Measurements from ENCODE around the gene ENGASE.

ENGASE gene

GRCh38 chr17:79131274-79131635 lies 56.6 kb downstream of the ENGASE start:
- H3K9me3 ChIP-seq (ENCODE audit: control insufficient read depth, low read length) = no peaks in the 10 kb centered on the region
- H2AFZ ChIP-seq = no peak overlapping the region
- H3K79me2 ChIP-seq = no peaks in the 10 kb centered on the region
- H3K4me1 ChIP-seq = peaks cover 17% of the 10 kb centered on the region
- no peak overlapping the region for H3K9ac ChIP-seq
- H3K4me2 ChIP-seq (ENCODE audit: low read length) = no peak overlapping the region
- TF ChIP-seq CTCF (IDR thresholded peaks at IDR 0.05) = no peak
- no peaks in the 10 kb centered on the region for H3K27me3 ChIP-seq (ENCODE audit: control insufficient read depth, insufficient read depth, low read length)
- H3K27ac ChIP-seq = no peak overlapping the region
- H3K36me3 ChIP-seq (ENCODE audit: control insufficient read depth, insufficient read depth, low read length) = no peaks in the 10 kb centered on the region
- no peak overlapping the region for H3K4me3 ChIP-seq (ENCODE audit: low read depth, low read length)

- H3K27ac ChIP-seq = no peak overlapping the region
- no peaks in the 10 kb centered on the region for H3K36me3 ChIP-seq (ENCODE audit: control insufficient read depth, insufficient read depth, low read length)
- H3K4me2 ChIP-seq (ENCODE audit: low read length) = no peak overlapping the region
- no peaks in the 10 kb centered on the region for H3K79me2 ChIP-seq
- no peak overlapping the region for H3K4me3 ChIP-seq (ENCODE audit: low read depth, low read length)
- H3K4me1 ChIP-seq = peaks cover 17% of the 10 kb centered on the region
- H3K27me3 ChIP-seq (ENCODE audit: control insufficient read depth, insufficient read depth, low read length) = no peaks in the 10 kb centered on the region
- no peaks in the 10 kb centered on the region for H3K9me3 ChIP-seq (ENCODE audit: control insufficient read depth, low read length)
- TF ChIP-seq CTCF (IDR thresholded peaks at IDR 0.05) = no peak
- no peak overlapping the region for H3K9ac ChIP-seq
- H2AFZ ChIP-seq = no peak overlapping the region
These were observed 57.1 kb downstream of the ENGASE start for GRCh38 chr17:79131701-79132100.

GRCh38 chr17:79132271-79133064 lies 57.8 kb downstream of the ENGASE start:
- Histone ChIP-seq H3K27ac (no peak overlapping the region), H3K4me3 (ENCODE audit: low read depth, low read length) (no peak overlapping the region), H3K9ac (no peak overlapping the region), H3K4me2 (ENCODE audit: low read length) (no peak overlapping the region), H3K4me1 (peaks cover 13% of the 10 kb centered on the region), H3K9me3 (ENCODE audit: control insufficient read depth, low read length) (no peaks in the 10 kb centered on the region), H3K27me3 (ENCODE audit: control insufficient read depth, insufficient read depth, low read length) (no peaks in the 10 kb centered on the region), H3K36me3 (ENCODE audit: control insufficient read depth, insufficient read depth, low read length) (no peaks in the 10 kb centered on the region), H2AFZ (no peak overlapping the region), H3K79me2 (no peaks in the 10 kb centered on the region)
- no peak for TF ChIP-seq CTCF (IDR thresholded peaks at IDR 0.05)

GRCh38 chr17:79133214-79133613 lies 58.6 kb downstream of the ENGASE start:
- Histone ChIP-seq H3K4me2 (ENCODE audit: low read length) (no peak overlapping the region), H3K79me2 (no peaks in the 10 kb centered on the region), H3K9ac (no peak overlapping the region), H3K36me3 (ENCODE audit: control insufficient read depth, insufficient read depth, low read length) (no peaks in the 10 kb centered on the region), H3K27ac (no peak overlapping the region), H3K4me3 (ENCODE audit: low read depth, low read length) (no peak overlapping the region), H3K9me3 (ENCODE audit: control insufficient read depth, low read length) (no peaks in the 10 kb centered on the region), H3K27me3 (ENCODE audit: control insufficient read depth, insufficient read depth, low read length) (no peaks in the 10 kb centered on the region), H3K4me1 (peaks cover 6% of the 10 kb centered on the region), H2AFZ (no peak overlapping the region)
- TF ChIP-seq CTCF (IDR thresholded peaks at IDR 0.05) = no peak

GRCh38 chr17:79133985-79134384 lies 59.4 kb downstream of the ENGASE start:
- H3K79me2 ChIP-seq = no peaks in the 10 kb centered on the region
- H3K27me3 ChIP-seq (ENCODE audit: control insufficient read depth, insufficient read depth, low read length) = no peaks in the 10 kb centered on the region
- H3K4me1 ChIP-seq = peaks cover 3% of the 10 kb centered on the region
- no peaks in the 10 kb centered on the region for H3K9me3 ChIP-seq (ENCODE audit: control insufficient read depth, low read length)
- no peak for TF ChIP-seq CTCF (IDR thresholded peaks at IDR 0.05)
- H3K9ac ChIP-seq = no peak overlapping the region
- no peak overlapping the region for H3K27ac ChIP-seq
- no peak overlapping the region for H2AFZ ChIP-seq
- no peaks in the 10 kb centered on the region for H3K36me3 ChIP-seq (ENCODE audit: control insufficient read depth, insufficient read depth, low read length)
- H3K4me3 ChIP-seq (ENCODE audit: low read depth, low read length) = no peak overlapping the region
- no peak overlapping the region for H3K4me2 ChIP-seq (ENCODE audit: low read length)
